Activated gamma-delta T cell (primary cell): ENCODE results near the gene LYPD6.
"Not testable (repeated sequence)": the region's sequence is repeated elsewhere in the genome, so short reads cannot be mapped to it uniquely, and the experiment has no call there.

Experiments used
- DNase-seq: peaks from one replicate; lab custom pipeline; 2025; lab: John Stamatoyannopoulos, UW
- total RNA-seq, 2 donors: gene quantifications; one replicate each; lab custom pipeline; 2026; lab: John Stamatoyannopoulos, UW

Gene LYPD6
- 0 to 0.15 reads per million in 2 donors for total RNA-seq

GRCh38 chr2:149330127-149331022, at the start of gene LYPD6:
Gene LYPD6, plus strand, starts transcription at chr2:149330587. Its CDS starts 107,122 bp downstream, at chr2:149437709.
- no peak for DNase-seq

GRCh38 chr2:149281441-149281840, 48.9 kb upstream of the LYPD6 start:
- no peak for DNase-seq

GRCh38 chr2:149290662-149291061, 39.7 kb upstream of the LYPD6 start:
- DNase-seq = no peak

- no peak for DNase-seq
These were observed 38.5 kb upstream of the LYPD6 start for GRCh38 chr2:149291881-149292280.

GRCh38 chr2:149296031-149296430, 34.4 kb upstream of the LYPD6 start:
- DNase-seq = no peak

- no peak for DNase-seq
These were observed 23.4 kb upstream of the LYPD6 start for GRCh38 chr2:149307014-149307413.

GRCh38 chr2:149310349-149310748, 20.0 kb upstream of the LYPD6 start:
- no peak for DNase-seq

- DNase-seq = no peak
These were observed 18.3 kb upstream of the LYPD6 start for GRCh38 chr2:149312039-149312438.

GRCh38 chr2:149313512-149313972, 16.8 kb upstream of the LYPD6 start:
- no peak for DNase-seq

- DNase-seq = no peak
These were observed 15.7 kb upstream of the LYPD6 start for GRCh38 chr2:149314687-149315086.

- DNase-seq = no peak
These were observed 14.9 kb upstream of the LYPD6 start for GRCh38 chr2:149315461-149315860.

GRCh38 chr2:149318566-149318965, 11.8 kb upstream of the LYPD6 start:
- not testable (repeated sequence) for DNase-seq

GRCh38 chr2:149320362-149320761, 10.0 kb upstream of the LYPD6 start:
- no peak for DNase-seq

- DNase-seq = no peak
These were observed 1.3 kb upstream of the LYPD6 start for GRCh38 chr2:149329068-149329467.

GRCh38 chr2:149329489-149330126, 779 bp upstream of the LYPD6 start:
- no peak for DNase-seq

- no peak for DNase-seq
These were observed 625 bp downstream of the LYPD6 start for GRCh38 chr2:149331023-149331400.

GRCh38 chr2:149332364-149332763, 2.0 kb downstream of the LYPD6 start:
- no peak for DNase-seq

GRCh38 chr2:149333636-149334035, 3.2 kb downstream of the LYPD6 start:
- no peak for DNase-seq

- DNase-seq = no peak
These were observed 3.8 kb downstream of the LYPD6 start for GRCh38 chr2:149334156-149334555.

- no peak for DNase-seq
These were observed 8.9 kb downstream of the LYPD6 start for GRCh38 chr2:149339324-149339723.

GRCh38 chr2:149342509-149342908, 12.1 kb downstream of the LYPD6 start:
- no peak for DNase-seq

GRCh38 chr2:149344105-149344504, 13.7 kb downstream of the LYPD6 start:
- DNase-seq = no peak

GRCh38 chr2:149346272-149346671, 15.9 kb downstream of the LYPD6 start:
- DNase-seq = no peak
